OCI-LY1 (cell line): ENCODE measurements around the gene F2RL1.
"Not testable (repeated sequence)": the region's sequence is repeated elsewhere in the genome, so short reads cannot be mapped to it uniquely, and the experiment has no call there.

Experiments
- H2AFZ ChIP-seq: fragments of 200-600 bp; sonication (generic), shearing (Covaris generic); 2 replicates; pipeline ENCODE4 v1.6.0; 2014; ENCODE audit warnings: antibody characterized with exemption, mild to moderate bottlenecking, low read length
- H3F3A ChIP-seq: fragments of 200-600 bp; sonication (generic), shearing (Covaris generic); 2 replicates; pipeline ENCODE4 v1.6.0; 2014; ENCODE audit warnings: mild to moderate bottlenecking, antibody characterized with exemption, low read length, moderate library complexity; ENCODE audit not compliant: insufficient read depth
- H3K27ac ChIP-seq: fragments of 200-600 bp; sonication (generic); 2 replicates; pipeline ENCODE4 v1.5.1; 2014; ENCODE audit warnings: low read length, mixed run types, mild to moderate bottlenecking, low read depth; ENCODE audit not compliant: poor library complexity, severe bottlenecking
- H3K27me3 ChIP-seq: fragments of 200-600 bp; sonication (generic); 2 replicates; pipeline ENCODE4 v1.6.0; 2014; ENCODE audit warnings: antibody characterized with exemption, mild to moderate bottlenecking, low read length, moderate library complexity; ENCODE audit not compliant: insufficient read depth
- H3K36me3 ChIP-seq: fragments of 200-600 bp; sonication (generic); 2 replicates; pipeline ENCODE4 v1.6.1; 2014; ENCODE audit warnings: mild to moderate bottlenecking, antibody characterized with exemption, low read length, moderate library complexity, mixed read lengths; ENCODE audit not compliant: insufficient read depth
- H3K4me1 ChIP-seq: fragments of 200-600 bp; sonication (generic); 2 replicates; pipeline ENCODE4 v1.5.1; 2014; ENCODE audit warnings: mild to moderate bottlenecking, low read length, moderate library complexity; ENCODE audit not compliant: insufficient read depth, severe bottlenecking
- H3K4me2 ChIP-seq: fragments of 200-600 bp; sonication (generic), shearing (Covaris generic); 2 replicates; pipeline ENCODE4 v1.6.1; 2014; ENCODE audit warnings: low read length
- H3K4me3 ChIP-seq: fragments of 200-600 bp; sonication (generic); 2 replicates; pipeline ENCODE4 v1.5.1; 2014; ENCODE audit warnings: low read length, low read depth, mild to moderate bottlenecking, mixed read lengths; ENCODE audit not compliant: poor library complexity, severe bottlenecking
- H3K79me2 ChIP-seq: fragments of 200-600 bp; shearing (Covaris generic); 2 replicates; pipeline ENCODE4 v1.6.1; 2016; ENCODE audit warnings: mixed run types, low read length, mixed read lengths; ENCODE audit not compliant: insufficient read depth
- H3K9ac ChIP-seq: fragments of 200-600 bp; sonication (generic), shearing (Covaris generic); 2 replicates; pipeline ENCODE4 v1.6.1; 2014; ENCODE audit warnings: mild to moderate bottlenecking, low read length, mixed read lengths
- H3K9me2 ChIP-seq: fragments of 200-600 bp; sonication (generic), shearing (Covaris generic); 2 replicates; pipeline ENCODE4 v1.6.1; 2014; ENCODE audit warnings: low read depth, mild to moderate bottlenecking, low read length, mixed read lengths
- H3K9me3 ChIP-seq: fragments of 200-600 bp; shearing (Covaris generic); 2 replicates; pipeline ENCODE4 v1.6.1; 2014; ENCODE audit warnings: low read length, mixed read lengths
- H4K20me1 ChIP-seq: fragments of 200-600 bp; sonication (generic), shearing (Covaris generic); 2 replicates; pipeline ENCODE4 v1.6.0; 2016; ENCODE audit warnings: mild to moderate bottlenecking, low read length; ENCODE audit not compliant: insufficient read depth
- CTCF ChIP-seq: fragments of 200-600 bp; sonication (generic), shearing (Covaris generic); IDR thresholded peaks from 2 replicates; pipeline ENCODE4 v1.5.1; 2017; ENCODE audit warnings: mild to moderate bottlenecking, antibody characterized with exemption, low read length, moderate library complexity, mixed read lengths
- EZH2 ChIP-seq: fragments of 200-600 bp; sonication (generic), shearing (Covaris generic); IDR thresholded peaks from 2 replicates; pipeline ENCODE4 v1.8.0; 2017; ENCODE audit warnings: borderline replicate concordance, mixed run types, mild to moderate bottlenecking, antibody characterized with exemption, low read length, moderate library complexity, mixed read lengths

Gene F2RL1

GRCh38 chr5:76809141-76809540 lies 9.7 kb upstream of the F2RL1 start:
- Histone ChIP-seq H3K4me3 (no peak overlapping the region), H3K9me3 (no peaks in the 10 kb centered on the region), H3F3A (no peaks in the 10 kb centered on the region), H2AFZ (no peak overlapping the region), H4K20me1 (no peaks in the 10 kb centered on the region), H3K9ac (no peak overlapping the region), H3K27ac (no peak overlapping the region), H3K4me1 (no peaks in the 10 kb centered on the region), H3K36me3 (no peaks in the 10 kb centered on the region), H3K4me2 (no peak overlapping the region), H3K27me3 (no peaks in the 10 kb centered on the region), H3K79me2 (no peaks in the 10 kb centered on the region), H3K9me2 (no peaks in the 10 kb centered on the region)
- TF ChIP-seq EZH2 (no peak), CTCF (no peak)

- no peak overlapping the region for H2AFZ ChIP-seq
- H3K4me3 ChIP-seq, result no peak overlapping the region
- no peak overlapping the region for H3K9ac ChIP-seq
- TF ChIP-seq CTCF (no peak), EZH2 (no peak)
- no peaks in the 10 kb centered on the region for H3K27me3 ChIP-seq
- H3F3A ChIP-seq, result no peaks in the 10 kb centered on the region
- no peaks in the 10 kb centered on the region for H3K4me1 ChIP-seq
- H3K9me3 ChIP-seq, result no peaks in the 10 kb centered on the region
- H3K79me2 ChIP-seq, result no peaks in the 10 kb centered on the region
- H3K9me2 ChIP-seq, result no peaks in the 10 kb centered on the region
- no peak overlapping the region for H3K4me2 ChIP-seq
- no peaks in the 10 kb centered on the region for H3K36me3 ChIP-seq
- no peak overlapping the region for H3K27ac ChIP-seq
- no peaks in the 10 kb centered on the region for H4K20me1 ChIP-seq
Measured at GRCh38 chr5:76810236-76810635, 8.6 kb upstream of the F2RL1 start.

- Histone ChIP-seq H3K27me3 (no peaks in the 10 kb centered on the region), H4K20me1 (no peaks in the 10 kb centered on the region), H3K27ac (no peak overlapping the region), H3K9me3 (no peaks in the 10 kb centered on the region), H3K9me2 (no peaks in the 10 kb centered on the region), H3K4me2 (no peak overlapping the region), H3K79me2 (no peaks in the 10 kb centered on the region), H3K36me3 (no peaks in the 10 kb centered on the region), H3K9ac (no peak overlapping the region), H2AFZ (no peak overlapping the region), H3F3A (no peaks in the 10 kb centered on the region), H3K4me3 (no peak overlapping the region), H3K4me1 (no peaks in the 10 kb centered on the region)
- no peak for TF ChIP-seq CTCF
- no peak for TF ChIP-seq EZH2
Measured at GRCh38 chr5:76811214-76811613, 7.6 kb upstream of the F2RL1 start.

GRCh38 chr5:76812209-76812608 lies 6.6 kb upstream of the F2RL1 start:
- not testable (repeated sequence) for H3K9ac ChIP-seq, H2AFZ ChIP-seq, H3K27me3 ChIP-seq, H3F3A ChIP-seq, H4K20me1 ChIP-seq, H3K4me1 ChIP-seq, H3K27ac ChIP-seq, H3K9me3 ChIP-seq, H3K79me2 ChIP-seq, H3K9me2 ChIP-seq, H3K36me3 ChIP-seq, H3K4me2 ChIP-seq, H3K4me3 ChIP-seq
